OCI-LY7 (cell line): ENCODE data around the gene GPRC5B. TPM values are rescaled to one million over a fixed set of nuclear protein-coding genes. Genes with fewer than 3 reads are reported as not detected.

ENCODE experiments used
- BruUV-seq: library from RNA; stranded (reverse); fragments of 400-500 nt; replicated peaks from 2 replicates; lab custom pipeline; 2021; lab: Mats Ljungman, UMichigan
- CTCF ChIA-PET: fragments of 300-600 bp; sonication (Branson Sonifier 250); formaldehyde crosslinking; loops from one replicate; lab custom pipeline; 2022; ENCODE audit warnings: antibody characterized with exemption; ENCODE audit not compliant: unreplicated experiment; lab: Charles Lee
- POLR2A ChIA-PET: fragments of 300-600 bp; sonication (Branson Sonifier 250); formaldehyde crosslinking; loops from one replicate; lab custom pipeline; 2022; ENCODE audit warnings: antibody characterized with exemption; lab: Charles Lee
- DNase-seq: peaks from one replicate; pipeline ENCODE4 v3.0.0-alpha.2; 2015; ENCODE audit warnings: low spot score
- H2AFZ ChIP-seq: fragments of 200-600 bp; sonication (generic), shearing (Covaris generic); 2 replicates; pipeline ENCODE4 v1.6.1; 2014; ENCODE audit warnings: mild to moderate bottlenecking, antibody characterized with exemption, low read length, moderate library complexity
- H3K27ac ChIP-seq: fragments of 200-600 bp; sonication (generic); 2 replicates; pipeline ENCODE4 v1.5.1; 2014; ENCODE audit warnings: mixed run types, low read depth, mild to moderate bottlenecking, moderate library complexity, low read length, inconsistent platforms; ENCODE audit not compliant: poor library complexity, severe bottlenecking
- H3K36me3 ChIP-seq: fragments of 200-600 bp; sonication (generic); 2 replicates; pipeline ENCODE4 v1.6.1; 2014; ENCODE audit warnings: mild to moderate bottlenecking, antibody characterized with exemption, low read length, moderate library complexity, mixed read lengths; ENCODE audit not compliant: insufficient read depth
- H3K4me1 ChIP-seq: fragments of 200-600 bp; sonication (generic); 2 replicates; pipeline ENCODE4 v1.5.1; 2014; ENCODE audit warnings: mild to moderate bottlenecking, low read length; ENCODE audit not compliant: insufficient read depth, poor library complexity, severe bottlenecking
- H3K4me2 ChIP-seq: fragments of 200-600 bp; sonication (generic); 2 replicates; pipeline ENCODE4 v1.6.1; 2014; ENCODE audit warnings: mild to moderate bottlenecking, low read length
- H3K4me3 ChIP-seq: fragments of 200-600 bp; sonication (generic); 2 replicates; pipeline ENCODE4 v1.5.1; 2014; ENCODE audit warnings: mild to moderate bottlenecking, low read depth, low read length; ENCODE audit not compliant: poor library complexity, severe bottlenecking
- H3K79me2 ChIP-seq: fragments of 200-600 bp; sonication (generic); 2 replicates; pipeline ENCODE4 v1.6.1; 2016; ENCODE audit warnings: low read depth, mild to moderate bottlenecking, low read length, moderate library complexity, mixed read lengths; ENCODE audit not compliant: insufficient read depth
- H3K9me2 ChIP-seq: fragments of 200-600 bp; sonication (generic); 2 replicates; pipeline ENCODE4 v1.6.1; 2016; ENCODE audit warnings: mild to moderate bottlenecking, low read length, mixed read lengths; ENCODE audit not compliant: insufficient read depth
- H3K9me3 ChIP-seq: fragments of 200-600 bp; sonication (generic); 2 replicates; pipeline ENCODE4 v1.6.1; 2014; ENCODE audit warnings: mild to moderate bottlenecking, mixed run types, low read length, mixed read lengths
- H4K20me1 ChIP-seq: fragments of 200-600 bp; sonication (generic); 2 replicates; pipeline ENCODE4 v1.6.1; 2014; ENCODE audit warnings: mild to moderate bottlenecking, antibody characterized with exemption, low read length, moderate library complexity, mixed read lengths; ENCODE audit not compliant: insufficient read depth
- CTCF ChIP-seq: fragments of 200-600 bp; sonication (generic); conservative IDR thresholded peaks from 2 replicates; pipeline ENCODE4 v1.5.1; 2014; ENCODE audit warnings: mild to moderate bottlenecking, antibody characterized with exemption, low read length, moderate library complexity, mixed read lengths
- EZH2phosphoT487 ChIP-seq: fragments of 200-600 bp; sonication (generic); IDR thresholded peaks from 2 replicates; pipeline ENCODE4 v1.6.1; 2018; ENCODE audit warnings: low read depth, borderline replicate concordance, mild to moderate bottlenecking, mixed run types, antibody characterized with exemption, low read length, moderate library complexity, mixed read lengths
- intact Hi-C: fragments of 100-400 bp; cut with micrococcal nuclease; formaldehyde crosslinking; loops from one replicate; pipeline ENCODE4 v1.10.0; 2022; ENCODE audit not compliant: unreplicated experiment
- total RNA-seq, 2 experiments: library from RNA; depleted of rRNA in 1 of 2; stranded (reverse); fragments of >200 nt in 1 of 2; shearing (Covaris generic) in 1 of 2; gene quantifications; 2 replicates each; pipeline ENCODE4 v1.2.3, GENCODE V29; 2014 to 2022

GPRC5B gene
- total RNA-seq, 2 experiments from 2014 or later = not detected

DNA sequence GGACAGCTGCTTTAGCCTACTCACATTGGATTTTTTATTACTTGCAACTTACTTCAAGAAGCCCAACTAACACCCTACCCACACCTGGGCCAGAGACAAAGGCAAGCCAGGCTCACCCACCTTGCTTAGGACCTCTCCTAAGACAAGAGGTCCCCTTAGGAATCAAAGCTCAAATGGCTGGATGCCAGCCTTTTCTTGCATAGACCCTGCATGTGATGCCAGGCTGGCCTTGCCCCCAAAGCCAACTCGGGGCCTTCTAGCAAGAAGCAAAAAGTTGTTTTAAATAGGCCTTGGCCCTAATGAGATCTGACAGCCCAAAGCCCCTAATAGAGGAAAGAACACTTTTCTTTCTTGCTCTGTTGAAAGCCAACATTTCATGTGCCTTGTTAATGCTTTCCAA, 20.7 kb downstream of the GPRC5B start:
- H3K36me3 ChIP-seq = no peaks in the 10 kb centered on the region
- H3K27ac ChIP-seq = no peak overlapping the region
- H3K4me1 ChIP-seq = no peaks in the 10 kb centered on the region
- intact Hi-C loops = no loop called here
- no peak for TF ChIP-seq CTCF
- no peak for TF ChIP-seq EZH2phosphoT487
- no peaks in the 10 kb centered on the region for H3K79me2 ChIP-seq
- CTCF ChIA-PET = no interaction called here
- no peaks in the 10 kb centered on the region for H3K9me3 ChIP-seq
- H3K4me3 ChIP-seq = no peak overlapping the region
- H3K9me2 ChIP-seq = no peaks in the 10 kb centered on the region
- no TSS peak for BruUV-seq
- no peak overlapping the region for H3K4me2 ChIP-seq
- H2AFZ ChIP-seq = no peak overlapping the region
- POLR2A ChIA-PET = interaction anchor here (0.7 kb wide), 1 partner anchor 362 kb away, joined by 7 read pairs; no protein-coding TSS in a partner anchor
- no peaks in the 10 kb centered on the region for H4K20me1 ChIP-seq
- DNase-seq = no peak

DNA sequence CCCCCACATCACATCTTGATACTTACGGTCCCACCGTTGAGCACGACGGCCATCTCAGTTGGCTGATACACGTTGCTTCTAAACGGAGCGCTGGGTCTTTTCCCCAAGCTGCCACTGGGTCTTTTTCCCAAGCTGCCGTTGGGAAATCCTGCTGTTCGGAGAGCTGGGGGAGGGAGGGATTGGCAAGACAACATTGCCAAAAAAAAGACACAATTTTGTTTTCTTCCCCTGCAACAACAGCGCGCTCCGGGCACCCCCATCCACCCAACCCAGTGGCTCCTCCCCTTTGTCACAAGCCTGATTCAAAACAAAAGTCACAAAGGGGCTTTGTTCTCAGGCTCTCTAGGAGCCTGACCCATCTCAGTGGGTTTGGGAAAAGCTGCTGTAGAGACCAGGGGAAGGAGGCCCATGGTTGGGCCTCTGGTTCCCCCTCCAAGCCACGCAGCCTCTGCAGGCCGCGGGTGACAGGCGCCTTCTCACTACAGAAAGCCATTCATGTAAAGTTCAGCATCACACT, 22.8 kb downstream of the GPRC5B start:
- no peak for TF ChIP-seq EZH2phosphoT487
- no peak for TF ChIP-seq CTCF
- Histone ChIP-seq H3K9me2 (no peaks in the 10 kb centered on the region), H2AFZ (no peak overlapping the region), H3K9me3 (no peaks in the 10 kb centered on the region), H3K27ac (no peak overlapping the region), H3K79me2 (no peaks in the 10 kb centered on the region), H3K36me3 (no peaks in the 10 kb centered on the region), H3K4me1 (no peaks in the 10 kb centered on the region), H3K4me3 (no peak overlapping the region), H4K20me1 (no peaks in the 10 kb centered on the region), H3K4me2 (no peak overlapping the region)
- intact Hi-C loops = no loop called here
- ChIA-PET CTCF (no interaction called here), POLR2A (no interaction called here)
- no peak for DNase-seq
- no TSS peak for BruUV-seq

DNA sequence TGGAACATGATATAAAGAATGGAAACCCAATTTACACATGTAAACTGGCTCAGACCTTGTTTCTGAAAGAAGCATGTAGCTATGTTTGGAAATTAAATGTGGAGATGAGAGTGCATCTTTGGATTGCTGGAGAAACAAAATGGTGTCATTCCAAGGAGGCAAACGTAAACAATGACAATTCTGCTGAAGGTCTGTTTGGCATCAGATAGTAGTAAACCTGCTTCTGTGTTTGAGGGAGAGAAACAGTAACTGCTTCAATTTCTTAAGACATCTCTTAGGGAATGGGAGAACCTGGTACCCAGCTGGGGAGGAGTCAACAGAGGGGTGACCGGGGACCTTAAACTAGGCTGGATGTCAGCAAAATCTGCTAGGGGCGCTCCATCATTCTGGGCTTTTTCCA, 23.5 kb downstream of the GPRC5B start:
- H3K9me3 ChIP-seq = no peaks in the 10 kb centered on the region
- H3K4me3 ChIP-seq = no peak overlapping the region
- no peak for TF ChIP-seq CTCF
- no peak for TF ChIP-seq EZH2phosphoT487
- H3K9me2 ChIP-seq = no peaks in the 10 kb centered on the region
- no peaks in the 10 kb centered on the region for H3K4me1 ChIP-seq
- H3K4me2 ChIP-seq = no peak overlapping the region
- H3K79me2 ChIP-seq = no peaks in the 10 kb centered on the region
- intact Hi-C loops = no loop called here
- H4K20me1 ChIP-seq = no peaks in the 10 kb centered on the region
- ChIA-PET POLR2A (interaction anchor here (0.9 kb wide), 1 partner anchor 9 kb away, joined by 4 read pairs; no protein-coding TSS in a partner anchor), CTCF (no interaction called here)
- no peak for DNase-seq
- no peak overlapping the region for H2AFZ ChIP-seq
- no peak overlapping the region for H3K27ac ChIP-seq
- BruUV-seq = no TSS peak
- no peaks in the 10 kb centered on the region for H3K36me3 ChIP-seq
